Fibroblast of mammary gland (primary cell): ENCODE data around the gene STAM2.

ENCODE experiments used
- DNase-seq: peaks from one replicate; pipeline ENCODE4 v3.0.0-alpha.2; 2010; ENCODE audit warnings: low read depth
- H3K4me3 ChIP-seq: 2 replicates; pipeline ENCODE4 v1.5.1; 2011; ENCODE audit warnings: low read depth, mild to moderate bottlenecking, low read length, moderate library complexity; ENCODE audit not compliant: control insufficient read depth
- TF ChIP-seq, protein P1 (sequence below): conservative IDR thresholded peaks from 2 replicates; pipeline ENCODE4 v1.5.1; 2011; ENCODE audit warnings: low read depth, low read length, inconsistent platforms; ENCODE audit not compliant: control insufficient read depth, insufficient read depth

Gene STAM2

DNA sequence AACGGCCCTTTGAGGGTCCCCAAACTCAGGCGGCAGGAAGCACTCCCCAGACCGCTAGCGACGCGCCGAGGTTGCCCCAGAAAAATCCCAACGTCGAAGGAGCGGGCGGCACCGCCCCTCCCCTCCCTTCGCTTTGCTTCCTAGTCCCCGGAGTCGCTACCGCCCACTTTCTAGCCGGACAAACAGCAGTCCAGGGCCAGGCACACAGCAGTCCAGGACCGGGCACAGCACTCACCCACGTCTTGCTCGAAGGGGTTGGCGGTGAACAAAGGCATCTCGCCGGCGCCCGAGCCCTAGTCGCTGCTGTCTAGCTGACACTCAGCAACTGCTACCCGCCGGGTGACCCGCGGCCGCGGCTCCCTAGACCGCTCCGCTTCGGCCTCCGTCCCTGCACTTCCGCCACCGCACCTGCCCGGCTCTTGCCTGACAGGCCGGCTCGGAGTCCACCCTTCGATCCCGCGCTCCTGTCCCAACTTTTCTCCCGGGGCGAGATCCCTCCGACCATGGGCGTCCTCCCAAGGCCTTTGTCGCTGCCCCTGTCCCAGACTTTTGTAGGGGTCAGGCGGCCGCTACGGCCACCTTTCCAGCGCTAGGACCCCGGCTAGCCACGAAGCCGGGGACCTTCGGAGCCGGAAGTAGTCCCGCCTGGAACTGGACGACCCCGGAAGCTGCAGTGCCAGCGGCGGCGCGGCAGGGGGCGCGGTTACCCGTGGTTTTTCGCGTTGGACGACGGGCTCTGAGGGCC, at the start of gene STAM2:
STAM2 (minus strand) TSS at position 396 of the 745 bp plus-strand sequence; CDS start at position 275, 121 bp downstream.
- peak; percentile 88 for DNase-seq
- TF ChIP-seq, protein P1, sequence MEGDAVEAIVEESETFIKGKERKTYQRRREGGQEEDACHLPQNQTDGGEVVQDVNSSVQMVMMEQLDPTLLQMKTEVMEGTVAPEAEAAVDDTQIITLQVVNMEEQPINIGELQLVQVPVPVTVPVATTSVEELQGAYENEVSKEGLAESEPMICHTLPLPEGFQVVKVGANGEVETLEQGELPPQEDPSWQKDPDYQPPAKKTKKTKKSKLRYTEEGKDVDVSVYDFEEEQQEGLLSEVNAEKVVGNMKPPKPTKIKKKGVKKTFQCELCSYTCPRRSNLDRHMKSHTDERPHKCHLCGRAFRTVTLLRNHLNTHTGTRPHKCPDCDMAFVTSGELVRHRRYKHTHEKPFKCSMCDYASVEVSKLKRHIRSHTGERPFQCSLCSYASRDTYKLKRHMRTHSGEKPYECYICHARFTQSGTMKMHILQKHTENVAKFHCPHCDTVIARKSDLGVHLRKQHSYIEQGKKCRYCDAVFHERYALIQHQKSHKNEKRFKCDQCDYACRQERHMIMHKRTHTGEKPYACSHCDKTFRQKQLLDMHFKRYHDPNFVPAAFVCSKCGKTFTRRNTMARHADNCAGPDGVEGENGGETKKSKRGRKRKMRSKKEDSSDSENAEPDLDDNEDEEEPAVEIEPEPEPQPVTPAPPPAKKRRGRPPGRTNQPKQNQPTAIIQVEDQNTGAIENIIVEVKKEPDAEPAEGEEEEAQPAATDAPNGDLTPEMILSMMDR = peak; percentile 79
- H3K4me3 ChIP-seq = peak within 1 kb of the TSS; percentile 80

- no peak for DNase-seq
- H3K4me3 ChIP-seq = no peak overlapping the region
- TF ChIP-seq, protein P1 = no peak
Measured at GRCh38 chr2:152223977-152224376, 48.4 kb upstream of the STAM2 start.

DNA sequence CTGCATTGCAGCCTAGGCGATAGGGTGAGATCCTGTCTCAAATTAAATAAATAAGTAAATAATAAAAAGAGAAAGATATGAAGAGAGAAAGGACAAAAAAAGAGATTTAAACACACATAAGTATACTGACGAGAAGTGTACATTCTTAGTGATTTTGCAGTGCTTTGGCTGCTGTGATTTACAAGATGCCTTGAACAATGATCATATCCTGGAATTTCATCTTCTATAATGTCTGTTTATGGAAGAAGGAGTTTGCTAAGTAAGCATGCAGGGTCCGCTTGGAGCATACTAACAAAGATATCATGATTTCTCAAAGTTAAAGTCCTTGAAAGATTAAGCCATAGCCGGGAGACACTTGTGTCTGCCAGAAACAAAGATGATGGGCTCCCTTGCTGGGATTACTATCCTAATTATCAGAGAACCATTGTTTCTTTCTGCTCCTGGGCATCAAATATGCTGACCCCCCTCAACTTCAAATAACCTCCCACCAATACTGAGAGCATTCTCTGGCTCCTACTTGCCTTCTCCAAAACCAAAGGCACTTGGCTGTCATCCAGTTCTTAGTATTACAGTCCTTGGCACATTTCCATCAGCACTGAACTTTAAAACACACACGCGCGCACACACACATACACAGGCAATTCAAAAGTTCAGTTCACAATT, 47.5 kb upstream of the STAM2 start:
- peak; percentile 91 for DNase-seq
- TF ChIP-seq, protein P1 = no peak
- no peak overlapping the region for H3K4me3 ChIP-seq

GRCh38 chr2:152221839-152222238, 46.3 kb upstream of the STAM2 start:
- no peak overlapping the region for H3K4me3 ChIP-seq
- peak; percentile 47 for DNase-seq
- TF ChIP-seq, protein P1 = no peak

- no peak for DNase-seq
- TF ChIP-seq, protein P1 = no peak
- no peak overlapping the region for H3K4me3 ChIP-seq
Measured at GRCh38 chr2:152219077-152219828, 43.7 kb upstream of the STAM2 start.

- DNase-seq = no peak
- no peak overlapping the region for H3K4me3 ChIP-seq
- TF ChIP-seq, protein P1 = no peak
Measured at GRCh38 chr2:152201466-152201830, 25.9 kb upstream of the STAM2 start.
